Psoas muscle (tissue), 8 donors: ENCODE results near the gene POLL. TPM values are rescaled to one million over a fixed set of nuclear protein-coding genes. Genes with fewer than 3 reads are reported as not detected.

ENCODE experiments used
- ATAC-seq, 4 donors: fragments of 200-7000 bp; cut with Tn5 transposase; one replicate each; pipeline ENCODE4 v1.9.1; 2020; ENCODE audit warnings: moderate library complexity in 3 of 4, mild to moderate bottlenecking in 2 of 4
- DNase-seq, 2 donors: peaks; one replicate each; pipeline ENCODE4 v3.0.0-alpha.2; 2020
- H3K27ac ChIP-seq: fragments of 200-600 bp; one replicate; pipeline ENCODE4 v1.8.0; 2022
- H3K27me3 ChIP-seq, 3 donors: fragments of 200-600 bp in 1 of 3; one replicate each; pipeline versions ENCODE4 v1.6.1 to v1.8.0; 2013 to 2022; ENCODE audit warnings: low read length in 2 of 3, mild to moderate bottlenecking in 2 of 3, moderate library complexity in 1 of 3; ENCODE audit not compliant: insufficient read depth in 3 of 3
- H3K36me3 ChIP-seq, 2 donors: fragments of 200-600 bp in 1 of 2; one replicate each; pipeline versions ENCODE4 v1.6.1 to v1.8.0; 2013 to 2022; ENCODE audit warnings: low read depth in 1 of 2, mild to moderate bottlenecking in 1 of 2, moderate library complexity in 1 of 2; ENCODE audit not compliant: insufficient read depth in 1 of 2
- H3K4me1 ChIP-seq: fragments of 200-600 bp; one replicate; pipeline ENCODE4 v1.8.0; 2022
- H3K4me3 ChIP-seq: fragments of 200-600 bp; one replicate; pipeline ENCODE4 v1.8.0; 2022; ENCODE audit warnings: mild to moderate bottlenecking
- H3K9me3 ChIP-seq: fragments of 200-600 bp; one replicate; pipeline ENCODE4 v1.8.0; 2022
- WGBS, 3 donors: extraction: QIAGEN DNeasy Blood & Tissue Kit; methylation state at CpG; one replicate each; pipeline versions ENCODE4 v1.1.6 to v1.1.7; 2013; 5-methylcytosine and 5-hydroxymethylcytosine counted together
- intact Hi-C, 2 donors: fragments of 100-400 bp; cut with DNase I; formaldehyde crosslinking; loops; one replicate each; pipeline versions ENCODE4 v1.11.0 to v1.14.2; 2022
- polyA plus RNA-seq, 3 donors: library from polyadenylated mRNA; stranded (reverse); fragments of 200-250 nt; gene quantifications; one replicate each; pipeline ENCODE4 v1.2.3, GENCODE V29; 2013
- total RNA-seq, 4 donors: library from RNA; stranded (reverse); fragmentation: NEBNext Ultra II Directional in 2 of 4; extraction: Animal tissue kit (Norgen Biotek cat#: 25700) in 2 of 4; gene quantifications; one replicate each; pipeline versions ENCODE4 v1.2.1 to v1.2.4, GENCODE V29; 2021 to 2023
- TF ChIP-seq, protein P1 (sequence below): fragments of 200-600 bp; IDR thresholded peaks from one replicate; pipeline ENCODE4 v1.8.0; 2022; ENCODE audit warnings: antibody characterized with exemption
- donor health status: healthy with polysubstance abuse.
- donor health status: DM: no; HTN: no; CAD: no; lungs with moderate emphysema.
- donor health status: Bipolar disorder and iron deficiency.
- donor health status: healthy.
- donor health status: DM: yes; HTN: yes; CAD: no.
- donor health status: DM: no; HTN: no; CAD: no.
- donor health status: DM: no; HTN: no; CAD: no.
- donor health status: DM: yes; HTN: yes; CAD: no.

POLL gene
- total and polyA plus RNA-seq, 7 donors = 19.0 to 29.3 (median 21.6) TPM

DNA sequence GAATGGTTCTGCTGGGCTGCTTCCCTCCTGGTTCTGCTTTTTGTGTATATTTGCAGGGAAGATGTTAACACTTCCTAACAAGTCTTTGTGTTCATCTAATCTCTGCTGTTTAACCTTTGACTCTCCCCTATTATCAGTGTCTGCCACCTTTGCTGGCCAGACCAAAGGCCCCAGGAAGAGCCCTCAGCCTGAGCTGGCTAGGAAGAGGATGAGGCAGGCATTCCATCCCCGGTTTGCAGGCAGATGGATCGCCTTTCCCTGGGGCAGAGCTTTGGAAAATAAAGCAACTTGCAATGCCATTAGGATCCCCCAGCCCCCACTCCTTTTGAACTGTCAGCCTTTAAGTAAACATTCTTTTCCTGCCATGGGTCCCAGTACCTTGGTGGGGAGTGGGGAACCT lies 19.1 kb upstream of the POLL start:
- intact Hi-C loops = loop anchor here in 1 of 2 donors (5.0 kb wide), 1 partner anchor 100 kb away; no protein-coding TSS in a partner anchor

DNA sequence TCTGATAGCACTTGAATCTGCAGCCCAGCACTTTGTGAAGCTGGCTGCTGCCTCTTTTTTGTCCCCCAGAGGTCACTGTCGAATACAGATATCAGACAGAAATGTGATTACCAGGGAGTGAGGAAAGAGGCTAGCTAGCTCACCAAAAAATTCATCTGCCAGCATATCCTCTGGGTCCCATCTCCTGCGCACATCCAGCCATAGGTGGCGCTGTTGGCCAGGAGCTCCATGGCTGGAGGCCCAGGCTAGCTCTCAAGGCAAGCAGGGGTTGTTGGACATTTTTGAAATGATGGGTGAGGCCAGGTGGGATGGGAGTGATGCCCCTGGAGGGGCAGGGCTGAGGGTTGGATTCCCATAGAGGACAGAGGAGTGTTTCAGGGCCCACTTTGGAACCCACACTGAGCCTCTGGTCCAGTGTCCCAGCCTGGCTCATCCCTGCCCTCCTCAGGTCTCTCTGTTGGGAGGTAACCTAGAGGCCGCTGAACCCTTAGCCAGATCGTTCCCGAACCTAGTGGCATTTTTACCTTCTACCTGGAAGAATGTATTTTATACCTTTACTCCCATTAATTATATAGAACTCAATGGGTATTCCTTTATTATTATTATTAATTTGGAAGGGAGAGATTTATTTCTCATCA lies 14.8 kb upstream of the POLL start:
- Histone ChIP-seq H3K4me1 (no peaks in the 10 kb centered on the region), H3K27ac (no peak overlapping the region), H3K9me3 (no peaks in the 10 kb centered on the region), H3K27me3 (no peaks in the 10 kb centered on the region), H3K36me3 (peaks cover 0 to 36% of the 10 kb centered on the region in 2 donors), H3K4me3 (no peak overlapping the region)
- DNase-seq (peak; percentile 70 to 86), ATAC-seq (peak; percentile 86 to 94 (median 90))
- TF ChIP-seq, protein P1, sequence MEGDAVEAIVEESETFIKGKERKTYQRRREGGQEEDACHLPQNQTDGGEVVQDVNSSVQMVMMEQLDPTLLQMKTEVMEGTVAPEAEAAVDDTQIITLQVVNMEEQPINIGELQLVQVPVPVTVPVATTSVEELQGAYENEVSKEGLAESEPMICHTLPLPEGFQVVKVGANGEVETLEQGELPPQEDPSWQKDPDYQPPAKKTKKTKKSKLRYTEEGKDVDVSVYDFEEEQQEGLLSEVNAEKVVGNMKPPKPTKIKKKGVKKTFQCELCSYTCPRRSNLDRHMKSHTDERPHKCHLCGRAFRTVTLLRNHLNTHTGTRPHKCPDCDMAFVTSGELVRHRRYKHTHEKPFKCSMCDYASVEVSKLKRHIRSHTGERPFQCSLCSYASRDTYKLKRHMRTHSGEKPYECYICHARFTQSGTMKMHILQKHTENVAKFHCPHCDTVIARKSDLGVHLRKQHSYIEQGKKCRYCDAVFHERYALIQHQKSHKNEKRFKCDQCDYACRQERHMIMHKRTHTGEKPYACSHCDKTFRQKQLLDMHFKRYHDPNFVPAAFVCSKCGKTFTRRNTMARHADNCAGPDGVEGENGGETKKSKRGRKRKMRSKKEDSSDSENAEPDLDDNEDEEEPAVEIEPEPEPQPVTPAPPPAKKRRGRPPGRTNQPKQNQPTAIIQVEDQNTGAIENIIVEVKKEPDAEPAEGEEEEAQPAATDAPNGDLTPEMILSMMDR = peak; percentile 87
- intact Hi-C loops = loop anchor here (1.0 to 5.0 kb wide), 3 partner anchors 104 to 178 kb away; no protein-coding TSS in a partner anchor
- 44 to 60% (median 45%) methylated on average over 6 of the region's 6 CpGs for WGBS, 3 donors

More for the DNA sequence above, 19.1 kb upstream of the POLL start:
- Histone ChIP-seq H3K4me3 (no peak overlapping the region), H3K9me3 (no peaks in the 10 kb centered on the region), H3K36me3 (peaks cover 0 to 78% of the 10 kb centered on the region in 2 donors), H3K27ac (no peak overlapping the region), H3K27me3 (no peaks in the 10 kb centered on the region), H3K4me1 (no peaks in the 10 kb centered on the region)
- TF ChIP-seq, protein P1 = no peak
- ATAC-seq = no peak
- WGBS, 3 donors = 39 to 50% (median 43%) methylated on average over 2 of the region's 2 CpGs
- DNase-seq = no peak

DNA sequence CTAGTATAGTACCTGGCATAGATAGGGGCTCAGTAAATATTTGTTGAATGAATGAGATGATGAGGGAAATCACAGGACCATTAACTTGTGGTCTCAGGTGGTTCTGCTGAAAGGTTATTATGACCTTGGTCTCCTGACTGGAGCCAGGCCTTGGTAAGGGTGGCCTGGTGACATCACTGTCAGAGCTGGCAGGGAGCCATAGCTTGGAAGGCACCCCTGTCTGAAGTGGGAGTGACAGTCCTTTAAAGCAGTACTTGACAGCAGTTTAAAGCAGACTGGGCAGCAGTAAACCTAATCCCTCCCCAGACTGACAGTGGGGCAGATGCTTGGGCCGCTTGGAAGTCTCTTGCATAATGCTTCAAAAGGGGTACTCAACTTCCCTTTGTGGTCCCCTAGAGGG lies 13.5 kb upstream of the POLL start:
- H3K4me1 ChIP-seq = no peaks in the 10 kb centered on the region
- intact Hi-C loops = loop anchor here in 1 of 2 donors (5.0 kb wide), 1 partner anchor 106 kb away; no protein-coding TSS in a partner anchor
- peak in 1 of 4 donors; percentile 25 for ATAC-seq
- H3K27ac ChIP-seq = no peak overlapping the region
- H3K9me3 ChIP-seq = no peaks in the 10 kb centered on the region
- DNase-seq = no peak
- 76 to 80% (median 79%) methylated on average over 1 of the region's 1 CpG for WGBS, 3 donors
- no peaks in the 10 kb centered on the region for H3K27me3 ChIP-seq
- TF ChIP-seq, protein P1 = no peak
- no peak overlapping the region for H3K4me3 ChIP-seq
- H3K36me3 ChIP-seq = peaks cover 0 to 28% of the 10 kb centered on the region in 2 donors

DNA sequence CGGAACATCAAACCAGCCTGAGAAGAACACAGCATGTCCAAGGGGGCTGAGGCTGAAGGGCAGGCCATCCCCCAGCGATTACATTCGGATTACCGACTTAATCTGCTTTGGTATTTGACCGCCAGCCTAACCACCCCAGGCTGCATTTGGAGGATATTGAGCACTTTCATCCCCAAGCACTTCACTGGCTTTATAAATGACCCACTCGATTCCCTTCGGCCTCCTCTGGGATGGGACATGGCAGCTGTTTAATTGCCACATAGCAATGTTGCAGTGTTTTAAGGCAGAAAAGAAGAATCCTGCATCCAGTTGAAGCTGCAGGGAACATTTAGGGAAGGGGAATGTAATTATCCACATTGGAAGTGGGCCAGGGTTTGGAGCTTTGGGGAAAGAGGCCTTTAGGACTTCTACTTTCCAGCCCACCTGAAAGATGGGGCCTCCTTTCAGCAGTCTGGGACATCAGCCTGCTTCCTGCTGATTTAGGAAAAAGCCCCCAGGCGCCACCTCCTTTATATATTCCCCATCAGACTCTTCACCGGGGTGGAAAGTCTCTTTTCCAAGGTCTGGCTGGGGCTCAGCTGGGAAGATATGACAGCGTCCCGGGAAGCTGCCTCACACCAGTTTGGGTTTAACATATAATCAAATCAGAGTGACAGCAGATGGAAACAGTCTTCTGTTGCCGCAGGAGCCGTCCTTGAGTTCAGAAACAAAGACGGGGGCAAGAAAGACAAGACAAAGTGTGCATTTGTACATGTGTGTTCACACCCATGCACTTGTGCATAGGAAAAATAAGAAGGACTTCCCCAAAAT lies 9.2 kb upstream of the POLL start:
- WGBS, 3 donors = 78 to 86% (median 82%) methylated on average over 14 of the region's 14 CpGs
- TF ChIP-seq, protein P1 = no peak
- intact Hi-C loops = no loop called here
- peaks cover 5% of the 10 kb centered on the region for H3K4me1 ChIP-seq
- no peaks in the 10 kb centered on the region for H3K9me3 ChIP-seq
- H3K4me3 ChIP-seq = no peak overlapping the region
- H3K27me3 ChIP-seq = no peaks in the 10 kb centered on the region
- DNase-seq (peak in 1 of 2 donors; percentile 12), ATAC-seq (no peak)
- peaks cover 0 to 10% of the 10 kb centered on the region in 2 donors for H3K36me3 ChIP-seq
- H3K27ac ChIP-seq = no peak overlapping the region
